ENCODE data around the gene SELENOK. TPM values are rescaled to one million over a fixed set of nuclear protein-coding genes. Genes with fewer than 3 reads are reported as not detected.
A peak's percentile ranks its signal among the peaks of the same experiment; 100 is the strongest.

Gene SELENOK
- total RNA-seq, 2 experiments from 2014 or later = 79.8 to 80.9 TPM

- Mint-ChIP-seq H3K4me3 (peak within 1 kb of the TSS; percentile 72), H3K36me3 (ENCODE audit: low read depth) (peaks cover 4% of the 10 kb centered on the region), H3K27ac (peak within 1 kb of the TSS; percentile 54), H3K27me3 (peaks cover 61% of the 10 kb centered on the region), H3K9me3 (no peaks in the 10 kb centered on the region), H3K4me1 (peaks cover 14% of the 10 kb centered on the region)
- ChIA-PET POLR2A (interaction anchor here (1.0 to 2.3 kb wide), 4 partner anchors 15 to 121 kb away, joined by 3 to 15 read pairs (median 5); partner anchors contain the start of gene SELENOK), CTCF (interaction anchor here (0.9 to 1.9 kb wide), 4 partner anchors 17 to 176 kb away, joined by 3 to 6 read pairs (median 3); no protein-coding TSS in a partner anchor)
- peak; percentile 43 for DNase-seq
Measured at GRCh38 chr3:53846134-53846850, 45.4 kb downstream of the SELENOK start, which contains the start of the genes CHDH and IL17RB. Gene CHDH, minus strand, starts transcription at chr3:53846419. Its CDS starts 22,411 bp downstream, at chr3:53824008. Gene IL17RB, plus strand, starts transcription at chr3:53846568. Its CDS starts 21 bp downstream, at chr3:53846589.

- no peak overlapping the region for H3K27ac Mint-ChIP-seq
- POLR2A ChIA-PET = interaction anchor here (1.0 to 2.3 kb wide), 5 partner anchors 15 to 120 kb away, joined by 3 to 15 read pairs (median 5); partner anchors contain the start of gene SELENOK
- peaks cover 56% of the 10 kb centered on the region for H3K27me3 Mint-ChIP-seq
- H3K4me1 Mint-ChIP-seq = peaks cover 14% of the 10 kb centered on the region
- H3K4me3 Mint-ChIP-seq = peak overlapping the region; percentile 72
- H3K36me3 Mint-ChIP-seq (ENCODE audit: low read depth) = peaks cover 4% of the 10 kb centered on the region
- CTCF ChIA-PET = interaction anchor here (0.5 to 1.2 kb wide), 10 partner anchors 17 to 291 kb away, joined by 3 to 4 read pairs (median 3); no protein-coding TSS in a partner anchor
- H3K9me3 Mint-ChIP-seq = no peaks in the 10 kb centered on the region
- DNase-seq = no peak
Measured at GRCh38 chr3:53845881-53846133, 45.9 kb downstream of the SELENOK start.

DNA sequence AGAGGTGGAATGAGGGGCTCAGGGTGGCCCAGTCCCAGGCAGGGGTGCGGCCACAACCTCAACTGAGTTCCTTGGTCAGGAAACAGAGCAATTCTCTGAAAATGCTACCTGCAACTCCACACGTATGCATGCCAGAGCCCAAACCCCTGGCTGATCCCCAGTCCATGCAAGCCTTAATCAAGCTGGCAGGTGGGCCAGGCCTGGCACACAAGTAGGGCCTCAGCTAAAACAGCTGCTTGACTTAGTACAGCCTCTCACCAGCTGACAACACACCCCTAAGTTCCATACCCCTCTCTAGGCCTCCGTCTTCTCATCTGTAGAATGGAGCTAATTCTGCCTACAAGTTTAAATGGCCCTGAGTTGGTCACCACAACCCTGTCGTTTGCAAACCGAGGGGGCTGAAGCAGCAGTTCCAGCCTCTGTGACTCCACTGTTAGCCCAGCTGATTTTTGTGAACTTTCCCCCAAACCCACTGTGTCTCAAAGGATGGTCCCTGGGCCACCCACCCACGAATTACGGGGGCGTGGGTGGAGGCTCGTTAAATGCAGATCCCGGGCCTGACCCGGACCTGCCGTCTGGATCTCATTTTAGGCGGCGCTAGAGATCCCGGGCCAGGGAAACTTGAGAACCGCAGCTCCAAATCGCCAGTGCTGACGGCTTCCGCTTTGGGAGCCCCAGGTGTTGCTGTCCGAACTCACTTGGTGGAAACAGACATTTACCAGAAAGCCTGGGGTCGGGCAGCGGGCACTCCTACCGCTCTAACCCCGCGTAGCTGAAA is 46.4 kb downstream of the SELENOK start:
- H3K4me1 Mint-ChIP-seq = peaks cover 14% of the 10 kb centered on the region
- H3K36me3 Mint-ChIP-seq (ENCODE audit: low read depth) = peaks cover 4% of the 10 kb centered on the region
- H3K9me3 Mint-ChIP-seq = no peaks in the 10 kb centered on the region
- H3K4me3 Mint-ChIP-seq = peak overlapping the region; percentile 72
- H3K27ac Mint-ChIP-seq = peak overlapping the region; percentile 54
- H3K27me3 Mint-ChIP-seq = peaks cover 54% of the 10 kb centered on the region
- ChIA-PET CTCF (interaction anchor here (0.5 to 1.2 kb wide), 11 partner anchors 18 to 290 kb away, joined by 3 to 4 read pairs (median 3); no protein-coding TSS in a partner anchor), POLR2A (interaction anchor here (0.8 to 2.3 kb wide), 7 partner anchors 16 to 737 kb away, joined by 3 to 15 read pairs (median 4); partner anchors contain the start of gene SELENOK)
- no peak for DNase-seq

DNA sequence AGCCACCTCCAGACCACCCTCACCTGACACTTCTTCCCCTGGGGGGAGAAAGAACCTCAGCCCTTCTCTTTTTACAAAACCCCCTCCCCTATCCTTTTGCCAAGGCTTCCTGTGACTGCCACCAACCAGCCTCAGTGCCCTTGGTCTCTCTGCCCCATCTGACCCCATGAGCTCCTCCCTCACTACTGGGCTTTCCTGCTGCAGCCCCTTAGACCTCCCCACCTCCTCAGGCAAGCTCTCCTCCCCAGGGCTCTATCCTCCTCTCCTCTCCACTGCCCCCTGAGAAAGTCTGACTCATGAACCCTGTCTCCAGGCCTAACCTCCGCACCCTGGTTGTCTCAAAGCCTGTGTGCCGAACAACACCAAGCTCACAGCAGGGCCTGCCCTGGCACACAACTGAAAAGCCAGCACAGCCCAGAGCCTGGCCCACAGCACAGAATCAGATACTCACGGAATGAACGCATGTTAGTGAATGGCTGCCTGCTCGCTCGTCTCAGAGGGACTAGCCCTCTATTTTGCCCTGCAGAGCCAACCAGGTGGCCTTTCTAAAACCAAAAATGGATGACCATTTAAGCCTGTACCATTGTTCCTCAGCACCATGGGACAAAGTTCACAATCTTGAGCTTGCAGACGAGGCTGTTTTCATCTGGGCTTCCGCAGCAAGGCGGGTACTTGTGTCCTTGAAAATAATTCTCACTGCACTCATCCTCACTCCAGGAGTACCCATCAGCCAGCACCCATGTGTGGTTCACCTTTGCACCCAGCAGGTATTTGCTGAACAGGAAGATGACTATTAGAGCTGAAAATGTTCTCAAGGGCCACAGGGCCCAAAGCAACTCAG is 47.2 kb downstream of the SELENOK start:
- Mint-ChIP-seq H3K36me3 (ENCODE audit: low read depth) (peaks cover 4% of the 10 kb centered on the region), H3K27me3 (peaks cover 52% of the 10 kb centered on the region), H3K27ac (peak overlapping the region; percentile 43), H3K4me3 (peak overlapping the region; percentile 72), H3K4me1 (peaks cover 14% of the 10 kb centered on the region), H3K9me3 (no peaks in the 10 kb centered on the region)
- ChIA-PET POLR2A (interaction anchor here (0.8 to 2.3 kb wide), 6 partner anchors 19 to 737 kb away, joined by 3 to 15 read pairs (median 4); partner anchors contain the start of gene SELENOK), CTCF (interaction anchor here (0.9 to 1.2 kb wide), 6 partner anchors 31 to 176 kb away, joined by 3 to 4 read pairs (median 3); no protein-coding TSS in a partner anchor)
- no peak for DNase-seq

- no peaks in the 10 kb centered on the region for H3K9me3 Mint-ChIP-seq
- ChIA-PET CTCF (no interaction called here), POLR2A (interaction anchor here (1.3 kb wide), 1 partner anchor 18 kb away, joined by 4 read pairs; no protein-coding TSS in a partner anchor)
Measured at GRCh38 chr3:53843195-53844177, 48.2 kb downstream of the SELENOK start.

DNA sequence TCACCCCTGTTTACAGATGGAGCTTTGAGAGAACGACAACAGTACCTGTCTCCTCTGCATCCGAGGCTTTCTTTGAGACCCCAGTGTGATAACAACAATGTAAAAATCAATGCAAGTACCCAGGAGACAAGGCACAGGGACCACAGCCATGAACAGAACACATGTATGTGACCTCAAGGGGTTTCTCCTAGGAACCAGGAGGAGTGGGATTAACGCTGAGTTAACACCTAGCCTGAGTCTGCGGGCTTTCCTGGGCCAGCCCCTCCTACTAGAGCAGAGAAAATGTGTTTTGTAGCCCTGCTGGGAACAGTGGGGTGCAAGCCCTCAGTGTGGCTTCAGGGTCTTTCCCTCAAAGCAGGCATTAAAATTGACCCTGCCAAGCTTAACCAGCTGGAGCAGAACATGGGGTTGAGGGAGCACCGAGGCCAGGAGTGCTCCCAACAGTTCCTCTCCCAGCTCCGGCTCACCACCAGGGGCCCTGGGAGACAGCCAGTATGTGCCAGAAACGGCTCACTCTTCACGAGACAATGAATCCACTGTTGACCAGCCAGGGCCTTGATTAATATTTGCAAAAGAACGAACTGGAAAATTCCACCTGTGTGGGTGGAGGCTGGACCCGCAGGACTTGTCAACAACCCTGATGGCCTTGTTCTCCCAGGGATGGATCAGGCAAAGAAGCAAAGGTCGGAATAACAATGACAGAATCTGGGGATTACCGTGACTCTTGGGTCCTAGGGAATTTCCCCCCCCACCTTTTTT is 49.0 kb downstream of the SELENOK start:
- ChIA-PET POLR2A (no interaction called here), CTCF (no interaction called here)
- H3K36me3 Mint-ChIP-seq (ENCODE audit: low read depth) = no peaks in the 10 kb centered on the region
- H3K4me3 Mint-ChIP-seq = no peak overlapping the region
- no peak overlapping the region for H3K27ac Mint-ChIP-seq
- no peaks in the 10 kb centered on the region for H3K9me3 Mint-ChIP-seq
- peaks cover 42% of the 10 kb centered on the region for H3K27me3 Mint-ChIP-seq
- DNase-seq = no peak
- H3K4me1 Mint-ChIP-seq = peaks cover 16% of the 10 kb centered on the region

More at GRCh38 chr3:53843195-53844177, 48.2 kb downstream of the SELENOK start:
- Mint-ChIP-seq H3K36me3 (ENCODE audit: low read depth) (peaks cover under 1% of the 10 kb centered on the region), H3K4me1 (peaks cover 14% of the 10 kb centered on the region), H3K27ac (peak overlapping the region; percentile 19), H3K27me3 (peaks cover 49% of the 10 kb centered on the region), H3K4me3 (peak overlapping the region; percentile 72)
- DNase-seq = no peak

DNA sequence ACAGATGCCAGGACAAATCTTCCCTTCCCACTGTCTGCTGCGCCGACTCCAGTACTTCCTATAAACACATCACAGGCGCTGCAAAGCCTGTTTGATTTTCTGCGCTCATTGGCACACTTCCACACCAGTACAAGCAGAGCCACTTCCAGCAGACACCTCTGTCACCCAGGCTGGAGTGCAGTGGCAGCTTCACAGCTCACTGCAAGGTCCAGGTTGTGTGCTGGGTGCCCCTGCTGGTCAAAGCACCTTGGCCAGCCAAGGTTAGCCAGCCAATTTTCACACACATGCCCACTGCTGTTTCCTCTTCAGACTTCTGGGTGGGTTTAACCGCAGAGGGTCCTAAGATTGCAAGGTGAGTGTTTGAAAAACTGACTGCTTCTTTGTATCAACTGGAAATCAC is 50.4 kb downstream of the SELENOK start:
- no peaks in the 10 kb centered on the region for H3K9me3 Mint-ChIP-seq

DNA sequence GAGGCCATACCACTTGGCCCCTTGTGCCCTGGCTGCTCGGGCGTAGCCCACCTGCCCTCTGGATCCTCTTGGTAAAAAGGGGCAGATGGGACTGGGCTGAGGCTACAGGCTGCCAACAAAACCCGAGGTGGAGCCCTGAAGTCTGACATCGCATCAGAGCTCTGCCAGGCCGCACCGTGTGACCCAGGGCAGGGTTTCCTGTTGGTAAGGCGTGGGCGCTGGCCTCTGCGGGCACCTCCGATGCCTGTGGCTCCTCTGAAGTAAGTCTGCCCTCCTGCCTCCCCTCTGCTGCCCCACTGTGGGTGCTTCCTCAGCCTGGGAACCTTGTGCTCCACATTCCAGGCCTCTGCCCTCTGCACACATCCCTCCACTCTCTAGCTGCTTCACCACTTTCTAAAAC is 54.3 kb downstream of the SELENOK start:
- Mint-ChIP-seq H3K4me3 (no peak overlapping the region), H3K36me3 (ENCODE audit: low read depth) (no peaks in the 10 kb centered on the region), H3K9me3 (no peaks in the 10 kb centered on the region), H3K4me1 (peaks cover 5% of the 10 kb centered on the region), H3K27me3 (peaks cover 6% of the 10 kb centered on the region), H3K27ac (no peak overlapping the region)
- ChIA-PET CTCF (interaction anchor here (0.7 kb wide), 1 partner anchor 46 kb away, joined by 5 read pairs; no protein-coding TSS in a partner anchor), POLR2A (interaction anchor here (0.8 kb wide), 1 partner anchor 83 kb away, joined by 3 read pairs; no protein-coding TSS in a partner anchor)
- DNase-seq = peak; percentile 25

More for the DNA sequence above, 50.4 kb downstream of the SELENOK start:
- Mint-ChIP-seq H3K4me1 (peaks cover 13% of the 10 kb centered on the region), H3K36me3 (ENCODE audit: low read depth) (no peaks in the 10 kb centered on the region), H3K4me3 (no peak overlapping the region), H3K27me3 (peaks cover 32% of the 10 kb centered on the region), H3K27ac (no peak overlapping the region)
- ChIA-PET POLR2A (no interaction called here), CTCF (interaction anchor here (1.2 kb wide), 1 partner anchor 131 kb away, joined by 4 read pairs; no protein-coding TSS in a partner anchor)
- no peak for DNase-seq

DNA sequence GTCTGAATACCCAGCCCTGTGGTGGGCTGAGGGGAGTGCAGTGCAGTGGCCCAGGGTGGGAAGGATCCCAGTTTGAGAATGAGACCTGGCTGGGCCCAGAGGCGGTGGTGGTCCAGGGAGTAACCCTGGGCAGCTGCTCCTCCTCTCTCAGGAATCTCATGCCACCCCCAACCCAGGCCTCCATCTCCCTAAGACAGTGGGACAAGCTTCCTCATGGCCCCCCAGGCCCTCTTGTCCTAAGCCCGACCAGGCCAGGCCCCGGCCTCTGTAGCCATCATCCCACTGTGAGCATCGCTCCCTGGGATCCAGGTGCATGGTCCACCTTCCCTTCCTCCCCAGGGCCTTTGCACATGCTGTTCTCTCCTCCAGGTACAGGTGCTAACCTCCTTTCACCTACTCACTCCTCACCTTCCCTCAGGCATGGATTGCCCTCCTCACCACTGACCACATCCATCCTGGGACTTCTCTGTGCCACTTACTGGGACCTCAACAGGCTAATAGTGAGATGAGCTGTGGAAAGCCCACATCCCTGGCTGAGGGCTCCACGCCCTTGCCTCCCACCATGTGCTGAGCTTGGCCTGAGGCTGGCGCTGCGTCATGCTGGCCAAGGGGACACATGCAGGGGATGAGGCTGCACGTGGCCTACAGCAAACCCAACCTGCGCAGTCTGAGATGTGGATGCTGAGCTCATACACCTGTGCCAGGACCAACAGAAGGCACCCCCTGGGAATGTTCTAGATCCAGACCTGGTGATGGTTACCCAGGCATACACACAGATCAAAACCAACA is 55.4 kb downstream of the SELENOK start:
- Mint-ChIP-seq H3K27me3 (peaks cover 4% of the 10 kb centered on the region), H3K36me3 (ENCODE audit: low read depth) (no peaks in the 10 kb centered on the region), H3K27ac (no peak overlapping the region), H3K4me3 (no peak overlapping the region), H3K4me1 (peaks cover 5% of the 10 kb centered on the region), H3K9me3 (no peaks in the 10 kb centered on the region)
- CTCF ChIA-PET = no interaction called here
- POLR2A ChIA-PET = no interaction called here
- no peak for DNase-seq

- CTCF ChIA-PET = no interaction called here
Measured at GRCh38 chr3:53835257-53835656, 56.4 kb downstream of the SELENOK start.

More at GRCh38 chr3:53835257-53835656, 56.4 kb downstream of the SELENOK start:
- H3K27ac Mint-ChIP-seq = no peak overlapping the region
- no peaks in the 10 kb centered on the region for H3K9me3 Mint-ChIP-seq
- no peaks in the 10 kb centered on the region for H3K36me3 Mint-ChIP-seq (ENCODE audit: low read depth)
- no peak overlapping the region for H3K4me3 Mint-ChIP-seq
- H3K4me1 Mint-ChIP-seq = peaks cover 5% of the 10 kb centered on the region
- no peak for DNase-seq
- peaks cover 4% of the 10 kb centered on the region for H3K27me3 Mint-ChIP-seq
- POLR2A ChIA-PET = no interaction called here
